Activated CD4-positive, alpha-beta T cell treated with anti-CD3 and anti-CD28 coated beads for 36 hours (primary cell): ENCODE data around the gene GPATCH2. TPM values are rescaled to one million over a fixed set of nuclear protein-coding genes. Genes with fewer than 3 reads are reported as not detected.

ENCODE experiments used
- ATAC-seq: fragments of 200-7000 bp; cut with Tn5 transposase; one replicate; pipeline ENCODE4 v1.10.0; 2021; ENCODE audit warnings: mild to moderate bottlenecking, moderate library complexity
- CTCF ChIA-PET: fragments of 350-600 bp; sonication (Branson Sonifier 250); formaldehyde crosslinking; loops from one replicate; lab custom pipeline; 2021; ENCODE audit warnings: antibody characterized with exemption; lab: Charles Lee
- POLR2A ChIA-PET: fragments of 350-600 bp; sonication (Branson Sonifier 250); formaldehyde crosslinking; loops from one replicate; lab custom pipeline; 2021; ENCODE audit warnings: antibody characterized with exemption, inconsistent platforms; lab: Charles Lee
- DNase-seq: peaks from one replicate; pipeline ENCODE4 v3.0.0-alpha.2; 2020
- H3K27ac Mint-ChIP-seq: one replicate; pipeline ENCODE4 v1.8.0; 2021; ENCODE audit warnings: mixed read lengths
- H3K27me3 Mint-ChIP-seq: one replicate; pipeline ENCODE4 v1.8.0; 2021; ENCODE audit warnings: mixed read lengths
- H3K36me3 Mint-ChIP-seq: one replicate; pipeline ENCODE4 v1.8.0; 2021; ENCODE audit warnings: low read depth, mixed read lengths
- H3K4me1 Mint-ChIP-seq: one replicate; pipeline ENCODE4 v1.8.0; 2021; ENCODE audit warnings: mixed read lengths
- H3K4me3 Mint-ChIP-seq: one replicate; pipeline ENCODE4 v1.8.0; 2021; ENCODE audit warnings: mild to moderate bottlenecking, moderate library complexity, mixed read lengths
- H3K9me3 Mint-ChIP-seq: one replicate; pipeline ENCODE4 v1.8.0; 2021; ENCODE audit warnings: low read depth, mixed read lengths
- intact Hi-C, 2 experiments: fragments of 100-400 bp; cut with DNase I in 1 of 2; cut with micrococcal nuclease in 1 of 2; formaldehyde crosslinking; loops; one replicate each; pipeline versions ENCODE4 v1.14.2 to v1.15.1; 2022 to 2024; cut with DNase I, micrococcal nuclease
- total RNA-seq, 2 experiments: library from RNA; stranded (reverse); gene quantifications; one replicate each; pipeline ENCODE4 v1.2.3, GENCODE V29; 2021

Gene GPATCH2
- total RNA-seq, 2 experiments from 2014 or later: 6.4 to 7.2 TPM

DNA sequence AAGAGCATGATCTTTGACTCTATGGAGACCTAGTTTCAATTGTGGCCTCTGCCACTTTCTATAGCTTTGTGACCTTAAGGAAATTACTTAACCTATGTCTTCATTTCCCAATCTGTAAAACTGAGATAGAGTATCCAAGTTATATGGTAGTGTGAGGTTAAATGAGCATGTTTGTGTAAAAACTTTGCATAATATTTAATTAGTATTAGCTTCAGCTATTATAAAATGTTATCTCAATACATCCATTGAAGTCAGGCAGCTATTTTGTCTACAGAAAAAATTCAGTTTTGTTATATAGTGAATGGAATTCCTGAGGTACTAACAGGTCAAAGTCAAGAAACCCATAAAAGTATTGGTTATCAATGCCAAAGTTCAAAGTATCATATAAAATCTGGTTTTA is 53.6 kb downstream of the GPATCH2 start:
- Mint-ChIP-seq H3K27me3 (no peaks in the 10 kb centered on the region), H3K9me3 (no peaks in the 10 kb centered on the region), H3K4me1 (no peaks in the 10 kb centered on the region)

DNA sequence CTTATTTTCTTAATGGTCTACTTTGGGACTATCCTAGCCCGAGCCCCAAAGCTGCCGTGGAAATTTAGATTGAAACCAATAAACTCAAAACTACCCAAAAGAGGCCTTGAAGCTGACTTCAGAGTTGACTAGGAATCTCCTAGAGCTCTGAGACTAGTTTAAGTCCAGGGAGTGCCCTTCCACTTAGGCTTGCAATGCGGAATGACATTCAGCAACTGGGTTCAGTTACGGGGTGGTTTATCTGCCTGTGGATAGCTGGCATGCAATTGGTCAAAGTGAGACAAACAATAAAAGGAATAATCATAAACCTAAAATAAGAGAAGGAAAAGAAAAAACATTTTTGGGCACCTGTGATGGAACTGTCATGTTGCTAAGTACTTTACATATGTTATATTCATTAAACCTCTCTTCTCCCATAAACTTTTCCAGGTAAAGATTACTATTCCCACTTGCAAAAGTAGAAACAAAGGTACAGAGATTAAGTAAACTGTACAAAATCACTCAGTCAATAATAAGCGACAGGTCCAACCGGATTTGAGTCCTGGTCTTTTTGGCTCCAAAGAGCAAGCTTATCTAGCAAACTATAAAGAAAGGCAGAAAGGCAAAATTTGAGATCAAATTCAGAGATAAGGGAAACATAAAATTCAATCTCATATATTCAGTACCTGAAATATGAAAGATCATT is 56.5 kb downstream of the GPATCH2 start:
- CTCF ChIA-PET: no interaction called here
- no peak for DNase-seq
- no peak for ATAC-seq
- Mint-ChIP-seq H3K27ac (no peak overlapping the region), H3K36me3 (peaks cover 3% of the 10 kb centered on the region), H3K9me3 (no peaks in the 10 kb centered on the region), H3K27me3 (no peaks in the 10 kb centered on the region), H3K4me3 (no peak overlapping the region), H3K4me1 (no peaks in the 10 kb centered on the region)
- intact Hi-C loops: no loop called here
- POLR2A ChIA-PET: interaction anchor here (0.5 kb wide), 1 partner anchor 1241 kb away, joined by 3 read pairs; no protein-coding TSS in a partner anchor

More for the DNA sequence above, 53.6 kb downstream of the GPATCH2 start:
- ChIA-PET CTCF (no interaction called here), POLR2A (no interaction called here)
- DNase-seq (no peak), ATAC-seq (no peak)
- no peak overlapping the region for H3K27ac Mint-ChIP-seq
- intact Hi-C loops: no loop called here
- peaks cover 6% of the 10 kb centered on the region for H3K36me3 Mint-ChIP-seq
- H3K4me3 Mint-ChIP-seq: no peak overlapping the region

DNA sequence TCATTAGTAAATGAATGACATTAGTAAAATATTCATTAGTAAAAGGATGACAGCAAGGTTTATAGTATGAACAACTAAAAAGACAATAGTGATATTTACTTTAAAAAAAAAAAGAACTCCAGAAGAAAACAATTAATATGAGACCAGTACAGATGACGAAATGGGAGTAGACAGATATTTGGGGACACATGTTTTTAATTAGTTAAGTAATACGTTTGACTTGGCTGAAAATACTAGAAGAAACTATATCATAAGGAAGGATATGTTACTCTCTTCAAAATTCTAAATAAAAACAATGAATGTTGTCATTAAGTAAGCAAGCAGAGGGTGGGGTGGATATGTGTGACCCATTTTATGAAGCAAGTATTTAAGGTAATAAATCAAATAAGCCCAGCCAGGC is 61.9 kb downstream of the GPATCH2 start:
- Mint-ChIP-seq H3K27ac (no peak overlapping the region), H3K4me3 (no peak overlapping the region), H3K36me3 (peaks cover 6% of the 10 kb centered on the region), H3K4me1 (no peaks in the 10 kb centered on the region), H3K9me3 (no peaks in the 10 kb centered on the region), H3K27me3 (no peaks in the 10 kb centered on the region)
- DNase-seq: no peak
- ChIA-PET CTCF (no interaction called here), POLR2A (no interaction called here)
- intact Hi-C loops: no loop called here
- ATAC-seq: no peak

GRCh38 chr1:217568200-217568599 is 62.7 kb downstream of the GPATCH2 start:
- no peaks in the 10 kb centered on the region for H3K9me3 Mint-ChIP-seq
- DNase-seq (no peak), ATAC-seq (no peak)
- H3K4me3 Mint-ChIP-seq: no peak overlapping the region
- H3K27ac Mint-ChIP-seq: no peak overlapping the region
- H3K36me3 Mint-ChIP-seq: peaks cover 7% of the 10 kb centered on the region
- intact Hi-C loops: no loop called here
- no peaks in the 10 kb centered on the region for H3K27me3 Mint-ChIP-seq
- ChIA-PET POLR2A (no interaction called here), CTCF (no interaction called here)
- H3K4me1 Mint-ChIP-seq: no peaks in the 10 kb centered on the region

GRCh38 chr1:217564833-217565232 is 66.1 kb downstream of the GPATCH2 start:
- no peaks in the 10 kb centered on the region for H3K4me1 Mint-ChIP-seq
- CTCF ChIA-PET: no interaction called here
- no peaks in the 10 kb centered on the region for H3K27me3 Mint-ChIP-seq

DNA sequence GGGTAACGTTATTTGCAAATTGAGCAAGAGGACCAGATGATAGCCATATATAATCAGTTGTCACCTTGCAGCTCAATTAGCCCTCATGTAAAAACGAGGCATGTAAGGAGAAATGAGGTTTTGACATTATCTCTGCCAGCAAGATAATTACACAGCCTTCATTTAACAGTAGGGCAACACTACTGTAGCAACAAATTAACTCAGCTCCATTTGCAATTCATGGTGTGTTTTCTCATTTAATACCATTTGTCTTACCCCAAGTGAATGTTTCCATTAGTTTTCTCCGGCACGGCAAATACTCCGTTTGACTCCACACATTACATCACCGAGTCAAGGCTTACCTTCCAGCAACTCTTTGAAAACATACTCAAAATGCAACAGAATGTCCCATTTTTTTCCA is 66.7 kb downstream of the GPATCH2 start:
- Mint-ChIP-seq H3K4me1 (no peaks in the 10 kb centered on the region), H3K36me3 (peaks cover 5% of the 10 kb centered on the region), H3K4me3 (no peak overlapping the region), H3K27me3 (no peaks in the 10 kb centered on the region), H3K27ac (no peak overlapping the region), H3K9me3 (no peaks in the 10 kb centered on the region)
- ChIA-PET CTCF (no interaction called here), POLR2A (no interaction called here)
- ATAC-seq (no peak), DNase-seq (no peak)
- intact Hi-C loops: no loop called here

More at GRCh38 chr1:217564833-217565232, 66.1 kb downstream of the GPATCH2 start:
- peaks cover 5% of the 10 kb centered on the region for H3K36me3 Mint-ChIP-seq
- POLR2A ChIA-PET: no interaction called here
- intact Hi-C loops: no loop called here
- no peak overlapping the region for H3K4me3 Mint-ChIP-seq
- DNase-seq (no peak), ATAC-seq (no peak)
- H3K27ac Mint-ChIP-seq: no peak overlapping the region
- H3K9me3 Mint-ChIP-seq: no peaks in the 10 kb centered on the region

GRCh38 chr1:217563179-217563578 is 67.7 kb downstream of the GPATCH2 start:
- no peaks in the 10 kb centered on the region for H3K4me1 Mint-ChIP-seq
- DNase-seq: no peak
- H3K9me3 Mint-ChIP-seq: no peaks in the 10 kb centered on the region
- no peak for ATAC-seq
- CTCF ChIA-PET: no interaction called here
- POLR2A ChIA-PET: no interaction called here
- no peak overlapping the region for H3K27ac Mint-ChIP-seq
- intact Hi-C loops: no loop called here
- H3K27me3 Mint-ChIP-seq: no peaks in the 10 kb centered on the region
- H3K36me3 Mint-ChIP-seq: peaks cover 5% of the 10 kb centered on the region
- H3K4me3 Mint-ChIP-seq: no peak overlapping the region

- Mint-ChIP-seq H3K4me1 (no peaks in the 10 kb centered on the region), H3K36me3 (peaks cover 5% of the 10 kb centered on the region), H3K9me3 (no peaks in the 10 kb centered on the region), H3K4me3 (no peak overlapping the region), H3K27me3 (no peaks in the 10 kb centered on the region), H3K27ac (no peak overlapping the region)
- POLR2A ChIA-PET: no interaction called here
- intact Hi-C loops: no loop called here
- ATAC-seq (no peak), DNase-seq (no peak)
- CTCF ChIA-PET: no interaction called here
These were observed 68.5 kb downstream of the GPATCH2 start for GRCh38 chr1:217562229-217562878.

- no peak for DNase-seq
- no peak overlapping the region for H3K4me3 Mint-ChIP-seq
These were observed 69.4 kb downstream of the GPATCH2 start for GRCh38 chr1:217561446-217561845.

DNA sequence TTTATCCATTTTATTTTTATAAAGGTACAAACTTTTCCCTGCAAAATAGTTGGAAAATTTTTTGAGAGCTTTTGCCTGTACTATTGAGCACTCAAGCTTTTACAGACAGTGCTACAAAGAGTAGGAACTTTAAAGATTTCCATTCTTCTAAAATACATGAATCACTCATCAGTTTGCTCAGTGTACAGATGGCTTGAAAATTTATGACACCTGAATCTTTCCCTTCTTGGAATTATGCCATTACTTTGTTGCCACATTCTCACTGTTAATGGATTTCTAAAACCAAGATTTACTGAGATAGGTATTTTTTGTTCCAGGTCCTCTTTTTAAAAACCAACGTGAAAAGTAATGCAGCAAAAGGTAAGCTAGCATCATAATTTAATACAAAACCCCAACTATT is 76.0 kb downstream of the GPATCH2 start:
- ChIA-PET POLR2A (no interaction called here), CTCF (interaction anchor here (1.0 kb wide), 1 partner anchor 29 kb away, joined by 4 read pairs; no protein-coding TSS in a partner anchor)
- intact Hi-C loops: no loop called here
- H3K27ac Mint-ChIP-seq: no peak overlapping the region
- H3K36me3 Mint-ChIP-seq: peaks cover 5% of the 10 kb centered on the region
- no peaks in the 10 kb centered on the region for H3K27me3 Mint-ChIP-seq
- H3K9me3 Mint-ChIP-seq: no peaks in the 10 kb centered on the region
- DNase-seq (no peak), ATAC-seq (no peak)
- no peaks in the 10 kb centered on the region for H3K4me1 Mint-ChIP-seq
- no peak overlapping the region for H3K4me3 Mint-ChIP-seq

More at GRCh38 chr1:217561446-217561845, 69.4 kb downstream of the GPATCH2 start:
- CTCF ChIA-PET: no interaction called here
- no peaks in the 10 kb centered on the region for H3K9me3 Mint-ChIP-seq
- POLR2A ChIA-PET: no interaction called here
- H3K4me1 Mint-ChIP-seq: no peaks in the 10 kb centered on the region
- ATAC-seq: no peak
- H3K27ac Mint-ChIP-seq: no peak overlapping the region
- intact Hi-C loops: no loop called here
- H3K36me3 Mint-ChIP-seq: peaks cover 5% of the 10 kb centered on the region
- H3K27me3 Mint-ChIP-seq: no peaks in the 10 kb centered on the region

DNA sequence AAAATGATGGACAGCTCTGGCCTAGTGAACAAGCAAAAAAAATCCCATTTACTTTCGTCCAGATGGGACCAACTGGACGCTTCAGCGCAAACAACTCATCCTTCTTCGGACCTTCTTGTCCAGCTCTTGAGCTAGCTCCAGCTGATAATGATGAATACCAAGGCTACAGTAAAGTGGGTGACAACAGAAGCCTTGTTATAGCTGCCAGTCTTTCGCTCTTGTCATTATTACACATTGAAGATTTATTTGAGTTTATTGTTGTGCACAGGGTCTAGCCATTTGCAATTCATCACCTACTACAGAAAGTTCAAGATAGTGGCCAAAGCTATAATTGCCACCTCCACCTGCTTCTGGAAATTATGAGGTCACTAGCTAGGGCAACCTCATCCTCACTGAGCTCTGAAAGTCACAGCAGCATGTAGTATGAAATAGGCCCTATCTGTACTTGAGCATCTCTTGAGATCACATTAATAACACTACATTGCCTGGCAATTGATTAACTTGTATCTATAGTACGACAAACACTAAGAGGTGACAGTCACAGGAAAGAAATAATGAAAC is 76.9 kb downstream of the GPATCH2 start:
- ATAC-seq (no peak), DNase-seq (no peak)
- ChIA-PET CTCF (interaction anchor here (1.0 kb wide), 1 partner anchor 28 kb away, joined by 4 read pairs; no protein-coding TSS in a partner anchor), POLR2A (no interaction called here)
- Mint-ChIP-seq H3K27ac (no peak overlapping the region), H3K4me3 (no peak overlapping the region), H3K4me1 (no peaks in the 10 kb centered on the region), H3K9me3 (peaks cover 3% of the 10 kb centered on the region), H3K27me3 (no peaks in the 10 kb centered on the region), H3K36me3 (peaks cover 7% of the 10 kb centered on the region)
- intact Hi-C loops: no loop called here
